HG02884 (cell line): Measurements from ENCODE around the gene CYP27C1.
"Not testable (repeated sequence)": the region's sequence is repeated elsewhere in the genome, so short reads cannot be mapped to it uniquely, and the experiment has no call there.

Experiments
- ATAC-seq: cut with Tn5 transposase; IDR thresholded peaks from one replicate; pipeline ENCODE4 v1.9.1; 2021; ENCODE audit warnings: mild to moderate bottlenecking, moderate library complexity; ENCODE audit not compliant: unreplicated experiment

Gene CYP27C1, protein sequence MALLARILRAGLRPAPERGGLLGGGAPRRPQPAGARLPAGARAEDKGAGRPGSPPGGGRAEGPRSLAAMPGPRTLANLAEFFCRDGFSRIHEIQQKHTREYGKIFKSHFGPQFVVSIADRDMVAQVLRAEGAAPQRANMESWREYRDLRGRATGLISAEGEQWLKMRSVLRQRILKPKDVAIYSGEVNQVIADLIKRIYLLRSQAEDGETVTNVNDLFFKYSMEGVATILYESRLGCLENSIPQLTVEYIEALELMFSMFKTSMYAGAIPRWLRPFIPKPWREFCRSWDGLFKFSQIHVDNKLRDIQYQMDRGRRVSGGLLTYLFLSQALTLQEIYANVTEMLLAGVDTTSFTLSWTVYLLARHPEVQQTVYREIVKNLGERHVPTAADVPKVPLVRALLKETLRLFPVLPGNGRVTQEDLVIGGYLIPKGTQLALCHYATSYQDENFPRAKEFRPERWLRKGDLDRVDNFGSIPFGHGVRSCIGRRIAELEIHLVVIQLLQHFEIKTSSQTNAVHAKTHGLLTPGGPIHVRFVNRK

GRCh38 chr2:127220102-127220767 lies at the start of gene CYP27C1:
TSS of gene CYP27C1 (minus strand) at chr2:127220299. CDS start at chr2:127220270, 29 bp downstream.
- ATAC-seq = no peak

DNA sequence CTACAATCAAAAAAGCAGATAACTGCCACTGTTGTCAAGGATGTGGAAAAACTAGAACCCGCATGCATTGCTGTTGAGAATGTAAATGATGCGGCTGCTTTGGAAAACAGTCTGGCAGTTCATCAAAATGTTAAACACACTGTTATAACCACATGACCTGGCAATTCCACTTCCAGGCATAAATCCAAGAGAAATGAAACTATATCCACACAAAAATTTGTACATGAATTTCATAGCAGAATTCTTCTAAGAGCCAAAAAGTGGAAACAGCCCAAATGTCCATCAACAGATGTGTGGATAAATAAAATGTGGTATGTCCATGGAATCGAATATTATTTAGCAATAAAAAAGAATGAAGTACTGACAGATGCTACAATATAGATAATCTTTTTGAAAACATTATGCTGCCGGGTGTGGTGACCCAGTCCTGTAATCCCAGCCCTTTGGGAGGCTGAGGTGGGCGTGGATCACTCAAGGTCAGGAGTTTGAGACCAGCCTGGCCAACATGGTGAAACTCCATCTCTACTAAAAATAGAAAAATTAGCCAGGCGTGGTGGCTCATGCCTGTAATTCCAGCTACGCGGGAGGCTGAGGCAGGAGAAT lies 41.8 kb upstream of the CYP27C1 start:
- no peak for ATAC-seq

GRCh38 chr2:127259355-127259754 lies 39.3 kb upstream of the CYP27C1 start:
- ATAC-seq = no peak

GRCh38 chr2:127256866-127257265 lies 36.8 kb upstream of the CYP27C1 start:
- no peak for ATAC-seq

DNA sequence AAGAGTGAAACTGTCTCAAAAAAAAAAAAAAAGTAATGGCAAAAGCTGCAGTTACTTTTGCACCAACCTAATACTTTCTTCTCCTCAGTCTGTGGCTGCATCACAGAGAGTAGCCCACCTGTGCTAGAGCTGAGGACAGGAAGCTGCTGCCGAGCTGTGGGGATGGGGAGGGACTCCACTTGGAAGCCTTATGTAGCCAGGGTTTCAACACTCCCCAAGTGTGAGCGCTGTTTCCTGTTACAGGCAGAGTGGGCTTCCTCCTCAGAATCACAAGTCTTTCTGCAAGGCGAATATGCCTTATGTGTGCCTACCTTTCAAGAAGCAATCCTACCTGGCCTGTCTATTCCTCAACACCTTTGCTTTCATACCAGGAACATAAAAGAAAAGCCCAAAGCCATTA lies 36.3 kb upstream of the CYP27C1 start:
- no peak for ATAC-seq

- ATAC-seq = no peak
Observed at GRCh38 chr2:127255721-127256120, 35.6 kb upstream of the CYP27C1 start.

GRCh38 chr2:127255146-127255545 lies 35.0 kb upstream of the CYP27C1 start:
- ATAC-seq = no peak

DNA sequence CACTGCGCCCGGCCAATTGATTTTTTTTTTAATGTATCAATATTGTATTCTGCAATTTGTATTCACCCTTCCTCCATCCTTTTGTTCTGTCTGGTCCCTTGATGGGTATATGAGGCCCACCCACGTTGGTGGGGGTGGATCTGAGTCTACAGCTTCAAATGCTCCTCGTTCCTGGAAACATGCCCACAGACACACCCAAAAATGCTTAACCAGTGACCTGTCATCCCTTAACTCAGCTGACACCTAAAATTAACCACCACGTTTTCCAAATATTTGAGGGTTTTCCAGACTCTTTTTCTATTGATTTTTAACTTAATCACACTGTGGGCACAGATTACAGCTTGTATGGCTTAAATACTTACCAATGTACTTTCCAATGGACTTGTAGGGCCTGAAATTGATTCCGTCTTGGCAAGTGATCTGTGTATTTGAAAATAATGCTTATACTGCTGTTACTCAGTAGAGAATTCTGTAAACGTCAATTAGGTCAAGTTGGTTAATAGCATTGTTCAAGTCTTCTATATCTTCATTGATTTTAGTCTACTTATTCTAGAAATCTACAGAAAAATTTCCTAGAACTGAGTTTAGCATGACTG lies 34.4 kb upstream of the CYP27C1 start:
- ATAC-seq = no peak

DNA sequence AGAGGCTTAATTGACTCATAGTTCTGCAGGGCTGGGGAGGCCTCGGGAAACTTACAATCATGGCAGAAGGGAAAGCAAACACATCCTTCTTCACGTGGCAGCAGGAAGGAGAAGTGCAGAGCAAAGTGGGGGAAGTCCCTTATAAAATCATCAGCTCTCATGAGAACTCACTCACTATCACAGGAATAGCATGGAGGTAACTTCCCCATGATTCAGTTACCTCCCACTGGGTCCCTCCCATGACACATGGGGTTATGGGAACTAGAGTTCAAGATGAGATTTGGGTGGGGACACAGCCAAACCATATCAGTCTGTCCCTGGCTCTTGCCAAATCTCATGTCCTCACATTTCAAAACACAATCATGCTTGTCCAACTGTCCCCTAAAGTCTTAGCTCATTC lies 21.1 kb upstream of the CYP27C1 start:
- ATAC-seq = not testable (repeated sequence)

- ATAC-seq = no peak
Observed at GRCh38 chr2:127239395-127239794, 19.3 kb upstream of the CYP27C1 start.

- not testable (repeated sequence) for ATAC-seq
Observed at GRCh38 chr2:127237768-127238167, 17.7 kb upstream of the CYP27C1 start.

DNA sequence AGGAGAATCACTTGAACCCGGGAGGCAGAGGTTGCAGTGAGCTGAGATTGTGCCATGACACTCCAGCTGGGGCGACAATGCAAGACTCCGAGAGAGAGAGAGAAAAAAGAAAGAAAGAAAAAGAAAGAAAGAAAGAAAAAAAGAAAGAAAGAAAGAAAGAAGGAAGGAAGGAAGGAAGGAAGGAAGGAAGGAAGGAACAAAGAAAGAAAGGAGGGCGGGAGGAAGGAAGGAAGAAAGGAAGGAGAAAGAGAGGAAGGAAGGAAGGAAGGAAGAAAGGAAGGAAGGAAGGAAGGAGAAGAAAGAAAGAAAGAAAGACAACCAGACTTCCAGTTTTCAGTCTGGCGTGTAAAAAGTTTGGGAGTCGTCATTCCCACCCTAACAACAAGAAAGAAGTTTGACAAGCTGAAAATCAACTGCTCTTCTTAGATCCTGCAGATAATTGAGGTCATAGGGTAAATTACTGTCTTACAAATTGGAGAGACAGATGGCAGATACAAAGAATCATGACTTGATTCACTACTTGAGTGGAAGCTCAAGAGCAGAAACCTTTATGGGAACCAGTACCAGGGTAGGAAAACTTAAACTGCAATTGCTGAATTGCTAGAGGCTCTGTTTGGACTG lies 15.1 kb upstream of the CYP27C1 start:
- ATAC-seq = no peak

- ATAC-seq = no peak
Observed at GRCh38 chr2:127233710-127234109, 13.6 kb upstream of the CYP27C1 start.

DNA sequence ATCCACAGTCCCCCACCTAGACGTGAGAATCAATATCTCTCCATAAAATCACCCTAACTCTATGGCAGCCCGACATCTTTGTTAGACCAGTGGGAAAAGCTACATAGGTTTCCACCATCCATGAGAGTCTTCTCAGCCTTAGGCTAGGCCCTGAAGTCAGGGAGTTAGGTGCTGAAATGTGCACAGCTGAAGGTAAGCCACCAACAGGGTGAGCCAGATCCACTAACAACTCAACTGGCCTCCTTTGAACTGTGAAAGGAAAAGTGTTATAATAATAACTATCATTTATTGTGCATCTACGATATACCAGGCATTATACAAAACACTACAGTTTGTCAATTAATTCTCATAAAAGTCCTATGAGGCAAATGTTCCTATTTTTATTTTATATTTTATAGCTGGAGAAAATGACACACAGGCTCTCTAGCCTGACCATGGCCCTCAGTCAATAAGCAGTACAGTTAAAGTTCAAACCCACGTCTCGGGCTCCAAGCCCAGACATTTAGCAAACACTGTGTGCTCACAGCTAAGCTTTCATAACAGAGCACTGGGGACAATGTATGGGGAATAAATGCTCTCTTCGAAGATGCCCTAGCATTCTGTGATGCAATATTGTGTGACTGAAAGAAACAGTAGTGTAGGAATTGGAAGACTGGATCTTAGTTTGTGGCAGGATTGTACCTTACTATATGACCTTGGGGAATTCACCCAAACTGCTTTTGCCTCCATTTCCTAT lies 11.2 kb upstream of the CYP27C1 start:
- no peak for ATAC-seq

DNA sequence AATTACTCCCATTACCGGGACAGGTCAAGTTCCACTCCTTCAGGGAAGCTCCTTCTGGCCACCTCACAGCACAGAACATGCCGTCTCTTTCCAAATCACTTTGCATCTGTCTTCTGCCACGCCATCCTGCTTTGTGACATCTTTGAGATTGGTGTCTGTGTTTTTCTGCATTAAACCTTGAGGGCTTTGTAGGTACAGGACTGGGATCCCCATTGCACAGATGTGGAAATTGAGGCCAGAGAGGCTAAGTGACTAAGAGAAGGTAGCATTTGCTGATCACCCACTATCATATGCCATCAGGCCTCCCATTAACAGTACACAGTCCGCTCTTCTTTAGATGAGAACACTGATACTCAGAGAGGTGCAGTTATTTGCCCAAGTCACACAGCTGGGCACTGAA lies 9.5 kb upstream of the CYP27C1 start:
- no peak for ATAC-seq

DNA sequence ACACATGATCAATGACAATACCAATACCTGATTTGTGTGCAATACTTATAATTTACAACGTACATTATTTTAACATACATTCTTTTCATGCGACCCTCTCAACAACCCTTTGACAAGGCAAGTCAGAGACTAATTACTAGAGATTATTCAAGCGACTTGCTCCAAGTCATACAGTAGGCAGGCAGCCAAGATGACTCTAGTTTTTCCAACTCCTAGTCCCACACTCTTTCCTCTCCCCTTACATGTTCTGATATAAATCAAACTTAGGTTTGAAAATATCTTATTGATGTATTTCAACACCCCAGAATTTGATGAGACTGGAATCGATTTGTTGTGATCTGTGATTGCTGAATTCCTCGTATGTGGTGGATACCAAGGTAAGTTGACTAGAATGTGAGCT lies 8.0 kb upstream of the CYP27C1 start:
- ATAC-seq = no peak

GRCh38 chr2:127227264-127227660 lies 7.2 kb upstream of the CYP27C1 start:
- ATAC-seq = not testable (repeated sequence)

GRCh38 chr2:127226520-127227263 lies 6.6 kb upstream of the CYP27C1 start:
- ATAC-seq = peak; percentile 88

- ATAC-seq = no peak
Observed at GRCh38 chr2:127226132-127226519, 6.0 kb upstream of the CYP27C1 start.
